Left hindlimb (tissue), 1 donor: Measurements from ENCODE around the gene GIPC2.
"Not testable (repeated sequence)": the region's sequence is repeated elsewhere in the genome, so short reads cannot be mapped to it uniquely, and the experiment has no call there.

Source experiments
- DNase-seq: peaks from one replicate; pipeline ENCODE4 v3.0.0-alpha.2; 2018

Gene GIPC2, protein sequence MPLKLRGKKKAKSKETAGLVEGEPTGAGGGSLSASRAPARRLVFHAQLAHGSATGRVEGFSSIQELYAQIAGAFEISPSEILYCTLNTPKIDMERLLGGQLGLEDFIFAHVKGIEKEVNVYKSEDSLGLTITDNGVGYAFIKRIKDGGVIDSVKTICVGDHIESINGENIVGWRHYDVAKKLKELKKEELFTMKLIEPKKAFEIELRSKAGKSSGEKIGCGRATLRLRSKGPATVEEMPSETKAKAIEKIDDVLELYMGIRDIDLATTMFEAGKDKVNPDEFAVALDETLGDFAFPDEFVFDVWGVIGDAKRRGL

DNA sequence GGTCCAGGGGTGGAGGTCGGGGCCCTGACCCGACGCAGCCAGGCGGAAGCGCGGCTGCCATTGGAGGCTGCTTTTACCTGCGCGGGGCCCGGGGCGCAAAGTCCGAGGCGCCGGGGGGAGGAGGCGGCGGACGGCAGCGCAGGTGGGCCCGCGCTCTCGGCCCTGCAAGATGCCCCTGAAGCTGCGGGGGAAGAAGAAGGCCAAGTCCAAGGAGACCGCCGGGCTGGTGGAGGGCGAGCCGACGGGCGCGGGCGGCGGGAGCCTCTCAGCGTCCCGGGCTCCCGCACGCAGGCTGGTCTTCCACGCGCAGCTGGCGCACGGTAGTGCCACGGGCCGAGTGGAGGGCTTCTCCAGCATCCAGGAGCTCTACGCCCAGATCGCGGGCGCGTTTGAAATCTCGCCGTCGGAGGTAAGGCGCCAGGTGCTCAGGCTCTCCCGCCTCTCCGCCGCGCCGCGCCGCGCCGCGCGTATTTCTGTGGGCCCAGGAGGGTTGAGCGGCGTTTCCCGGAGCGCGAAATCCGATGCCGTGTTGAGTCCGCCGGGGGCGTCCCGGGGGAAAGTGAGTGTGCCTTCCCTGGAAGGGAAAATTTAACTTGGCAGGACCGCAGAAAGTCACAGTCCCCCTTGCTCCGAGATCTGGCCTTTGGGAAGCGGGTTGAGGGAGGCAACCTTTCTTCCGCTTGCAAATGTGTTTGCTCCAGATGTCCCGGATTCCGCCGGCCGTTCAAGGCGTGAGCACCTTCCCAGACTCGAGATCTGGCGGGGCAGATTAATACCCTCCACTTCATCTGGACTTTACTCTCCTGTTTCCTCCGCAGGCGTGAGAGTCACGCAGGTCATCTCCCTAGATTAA is at the start of gene GIPC2:
GIPC2 (plus strand) TSS at position 41 of the 853 bp plus-strand sequence; CDS start at position 170, 129 bp downstream.
- peak; percentile 45 for DNase-seq

DNA sequence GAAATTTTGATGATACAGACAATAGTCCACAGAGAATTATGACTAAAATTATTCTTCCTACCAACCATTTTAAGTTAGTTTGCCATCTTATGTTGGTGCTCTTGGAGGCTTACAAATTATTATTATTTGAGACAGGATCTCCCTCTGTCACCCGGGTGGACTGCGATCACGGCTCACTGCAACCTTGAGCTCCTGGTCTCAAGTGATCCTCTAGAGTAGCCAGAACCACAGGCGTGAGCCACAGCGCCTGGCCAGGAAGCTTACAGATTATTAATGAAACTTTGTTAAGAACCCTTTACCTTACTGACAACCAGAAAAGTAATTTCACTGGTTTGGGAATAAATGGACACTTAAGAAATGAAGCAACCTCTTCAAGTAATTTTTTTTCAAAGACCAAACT is 49.0 kb upstream of the GIPC2 start:
- no peak for DNase-seq

GRCh38 chr1:78000536-78000935 is 45.2 kb upstream of the GIPC2 start:
- DNase-seq = not testable (repeated sequence)

GRCh38 chr1:78003070-78003746 is 42.6 kb upstream of the GIPC2 start:
- no peak for DNase-seq

DNA sequence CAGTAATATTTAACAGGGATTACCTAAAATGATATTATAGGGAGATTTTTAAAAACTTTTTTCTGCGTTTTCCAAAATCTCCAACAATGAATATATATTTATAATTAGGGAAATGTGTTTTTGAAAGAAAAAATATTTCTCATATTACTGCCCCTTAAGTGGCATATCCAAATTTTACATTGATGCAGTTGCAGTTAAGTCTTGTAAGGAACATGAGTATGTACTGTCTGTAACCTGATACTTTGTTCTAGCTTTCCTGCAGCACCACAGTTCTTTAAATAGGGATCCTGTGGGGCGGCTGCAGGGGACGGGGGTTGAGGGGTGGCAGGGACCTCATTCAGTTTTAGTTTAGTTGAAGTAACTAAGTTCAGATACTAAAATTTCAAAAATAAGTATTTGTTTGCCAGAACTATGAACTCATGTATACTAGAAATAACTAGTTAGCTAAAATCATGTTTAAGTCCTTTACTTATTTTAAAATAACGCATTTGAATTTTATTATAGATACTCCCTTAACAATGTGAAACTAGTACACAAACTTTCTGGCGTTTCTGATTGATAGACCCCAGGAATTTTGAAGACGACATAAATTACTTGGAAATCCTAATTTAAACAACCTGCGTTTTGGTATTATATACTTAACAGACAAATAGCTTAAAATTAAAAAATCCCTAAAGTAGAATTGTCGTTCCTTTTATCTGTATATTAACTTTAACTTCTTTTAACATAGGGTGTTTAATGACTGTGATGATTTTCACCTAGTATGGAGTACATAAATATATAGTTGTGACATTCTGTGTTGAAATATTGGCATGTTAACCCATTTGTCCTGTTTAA is 41.7 kb upstream of the GIPC2 start:
- DNase-seq = peak; percentile 85

GRCh38 chr1:78004719-78005447 is 40.9 kb upstream of the GIPC2 start, which contains the start of gene DNAJB4:
TSS of gene DNAJB4 (plus strand) at chr1:78004939. CDS start at chr1:78005111, 172 bp downstream.
- DNase-seq = peak; percentile 78

DNA sequence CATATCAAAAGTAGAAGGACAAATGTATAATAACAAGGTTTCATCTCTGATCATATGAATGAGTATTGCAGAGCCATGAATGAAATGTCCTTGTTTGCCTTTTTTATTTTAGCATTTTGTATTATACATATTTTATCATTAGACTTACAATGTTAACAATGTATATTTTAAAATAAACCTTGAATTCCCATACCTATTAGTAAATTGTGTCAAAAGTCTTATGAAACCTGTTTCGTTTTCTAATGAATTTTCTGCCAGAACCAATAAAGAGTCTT is 40.4 kb upstream of the GIPC2 start:
- DNase-seq = no peak

GRCh38 chr1:78005755-78006154 is 40.0 kb upstream of the GIPC2 start:
- peak; percentile 40 for DNase-seq

DNA sequence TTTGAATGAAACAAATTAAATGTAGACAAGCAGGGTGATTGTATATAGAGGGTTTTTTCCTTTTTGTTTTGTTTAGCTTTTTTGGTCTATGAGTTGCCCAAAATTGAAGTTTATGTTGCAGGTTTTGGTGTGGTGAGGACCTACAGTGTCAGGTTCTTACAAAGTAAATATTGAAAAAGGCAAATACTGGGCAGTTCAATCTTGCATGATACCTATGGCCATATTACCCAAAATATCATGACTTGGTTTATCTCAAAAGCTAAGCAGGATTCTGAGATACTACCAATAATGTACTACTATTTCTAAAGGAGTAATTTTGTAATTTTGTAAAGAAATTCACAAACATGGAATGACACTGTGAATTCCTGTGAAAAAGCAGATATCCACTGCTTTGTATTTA is 39.2 kb upstream of the GIPC2 start:
- no peak for DNase-seq

DNA sequence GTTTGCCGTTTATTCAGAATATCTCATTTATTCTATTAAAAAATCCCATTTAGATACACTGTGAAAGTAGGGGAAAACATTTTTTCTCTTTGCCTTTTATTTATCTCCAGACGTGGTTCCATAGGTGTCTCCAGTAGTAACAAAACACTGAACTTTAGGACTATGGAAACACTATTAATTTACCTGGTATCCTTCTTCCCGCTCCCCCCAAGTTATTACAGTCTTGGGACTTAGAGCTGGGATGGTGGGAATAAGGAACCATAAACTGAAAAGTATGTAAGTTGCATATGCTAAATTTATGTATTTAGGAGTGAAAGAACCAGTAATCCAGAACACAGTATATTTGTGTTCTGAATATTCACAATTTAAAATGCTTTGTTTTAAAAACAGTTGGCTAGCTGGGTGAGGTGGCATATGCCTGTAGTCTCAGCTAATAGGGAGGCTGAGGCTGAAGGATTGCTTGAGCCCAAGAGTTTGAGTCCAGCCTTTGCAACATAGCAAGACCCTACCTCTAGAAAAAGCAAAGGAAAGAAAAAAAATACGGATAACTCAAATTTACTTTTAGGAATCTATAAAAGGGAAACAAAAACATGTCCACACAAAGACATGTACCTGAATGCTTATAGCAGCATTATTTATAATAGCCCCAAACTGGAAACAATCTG is 38.0 kb upstream of the GIPC2 start:
- DNase-seq = no peak

- DNase-seq = no peak
These were observed 36.5 kb upstream of the GIPC2 start for GRCh38 chr1:78009276-78009675.

DNA sequence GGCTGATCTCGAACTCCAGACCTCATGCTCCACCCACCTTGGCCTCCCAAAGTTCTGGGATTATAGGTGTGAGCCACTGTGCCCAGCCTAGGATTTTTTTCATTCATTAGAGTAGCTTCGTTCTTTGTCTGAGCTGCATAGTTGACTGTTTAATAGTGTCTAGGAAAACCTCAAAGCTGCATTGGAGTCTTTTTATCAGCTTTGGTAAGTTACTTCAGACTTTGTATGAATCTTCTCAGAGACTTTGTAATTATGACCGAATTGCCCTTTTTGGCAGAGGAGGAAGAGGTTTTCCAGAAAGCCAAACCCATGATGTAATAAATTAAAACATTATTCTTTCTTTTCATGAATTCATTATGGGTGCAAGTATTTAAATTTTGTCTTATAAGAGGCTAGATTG is 35.9 kb upstream of the GIPC2 start:
- DNase-seq = no peak

GRCh38 chr1:78011050-78011449 is 34.7 kb upstream of the GIPC2 start:
- no peak for DNase-seq

GRCh38 chr1:78015148-78015547 is 30.6 kb upstream of the GIPC2 start:
- no peak for DNase-seq

DNA sequence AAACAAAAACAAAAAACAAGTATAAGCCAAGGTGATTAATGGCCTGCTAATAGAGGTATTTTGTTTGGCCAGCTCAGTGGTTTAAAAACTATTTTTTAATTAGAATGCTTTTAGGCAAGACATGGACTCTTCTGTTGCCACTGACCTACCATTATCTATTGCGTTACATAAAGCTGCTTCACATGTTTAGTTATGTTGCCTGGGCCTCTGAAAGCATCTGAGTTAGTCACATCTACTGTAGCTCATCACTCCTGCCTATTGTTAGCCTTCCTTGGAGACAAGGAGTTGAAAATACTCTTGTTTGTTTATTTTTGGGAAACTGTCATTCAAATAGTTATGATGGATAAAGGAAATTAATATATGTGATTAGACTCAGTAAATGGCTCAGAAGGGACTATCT is 26.7 kb upstream of the GIPC2 start:
- DNase-seq = no peak

DNA sequence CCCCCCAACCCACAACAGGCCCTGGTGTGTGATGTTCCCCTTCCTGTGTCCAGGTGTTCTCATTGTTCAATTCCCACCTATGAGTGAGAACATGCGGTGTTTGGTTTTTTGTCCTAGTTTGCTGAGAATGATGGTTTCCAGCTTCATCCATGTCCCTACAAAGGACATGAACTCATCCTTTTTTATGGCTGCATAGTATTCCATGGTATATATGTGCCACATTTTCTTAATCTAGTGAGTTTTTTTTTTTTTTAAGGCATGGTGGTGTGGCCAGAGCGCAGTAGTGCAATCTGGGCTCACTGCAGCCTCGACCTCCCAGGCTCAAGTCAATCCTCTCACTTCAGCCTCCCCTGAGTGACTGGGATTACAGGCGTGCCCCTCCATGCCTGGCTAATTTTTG is 24.6 kb upstream of the GIPC2 start:
- not testable (repeated sequence) for DNase-seq

DNA sequence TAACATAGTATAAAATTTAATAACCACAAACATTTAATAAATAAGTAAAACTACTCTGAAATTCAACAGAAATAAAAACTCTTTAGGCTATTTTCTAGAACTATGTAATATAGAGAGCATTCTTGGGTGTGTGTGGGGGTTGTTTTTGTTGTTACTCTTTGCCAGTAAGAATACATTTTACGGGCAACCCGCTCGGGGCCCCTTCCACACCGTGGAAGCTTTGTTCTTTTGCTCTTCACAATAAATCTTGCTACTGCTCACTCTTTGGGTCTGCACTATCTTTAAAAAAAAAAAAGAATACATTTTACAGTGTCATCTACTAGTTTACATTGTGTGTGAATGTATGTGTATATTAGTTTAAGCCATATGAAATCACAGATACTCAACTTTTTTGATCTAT is 16.0 kb upstream of the GIPC2 start:
- DNase-seq = no peak

- DNase-seq = no peak
These were observed 12.6 kb upstream of the GIPC2 start for GRCh38 chr1:78032996-78033796.

DNA sequence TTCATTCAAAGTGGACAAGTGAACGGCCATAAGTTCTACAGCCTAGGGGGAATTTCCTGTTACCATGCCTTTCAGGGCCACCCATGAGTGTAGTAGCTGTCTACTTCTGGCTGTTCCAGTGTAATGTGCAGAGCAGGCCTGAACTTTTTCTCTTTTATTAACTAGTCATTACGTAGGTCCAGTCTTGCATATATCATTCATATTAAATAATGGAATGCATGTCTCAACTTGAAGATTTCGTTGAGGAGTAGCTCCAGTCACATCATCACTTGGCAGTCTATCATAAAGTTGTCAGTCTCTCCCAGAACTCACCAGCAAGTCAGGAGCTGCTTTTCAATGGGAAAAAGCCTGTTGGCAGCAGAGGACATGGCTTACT is 12.0 kb upstream of the GIPC2 start:
- DNase-seq = no peak

DNA sequence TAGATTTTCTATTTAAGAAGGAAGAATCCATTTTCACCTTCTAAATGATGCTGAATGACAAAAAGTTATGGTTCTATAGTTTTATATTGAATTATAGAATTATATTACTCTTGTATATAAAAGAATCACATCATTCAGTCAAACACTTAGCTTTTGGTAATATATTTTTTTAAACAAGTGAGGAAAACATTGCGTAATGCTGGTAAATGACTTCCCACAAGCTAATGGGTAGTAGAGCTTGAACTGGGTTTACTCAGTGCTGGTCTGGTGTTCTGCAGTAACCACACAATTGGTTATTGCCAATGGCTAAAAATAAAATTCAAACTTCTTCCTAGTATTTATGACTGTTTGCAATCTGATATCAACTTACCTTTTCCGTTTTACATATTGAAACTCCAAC is 10.6 kb upstream of the GIPC2 start:
- DNase-seq = no peak

GRCh38 chr1:78036450-78036849 is 9.3 kb upstream of the GIPC2 start:
- DNase-seq = no peak
